ENCODE results near the gene SPRN.
"Not testable (repeated sequence)": the region's sequence is repeated elsewhere in the genome, so short reads cannot be mapped to it uniquely, and the experiment has no call there.

DNA sequence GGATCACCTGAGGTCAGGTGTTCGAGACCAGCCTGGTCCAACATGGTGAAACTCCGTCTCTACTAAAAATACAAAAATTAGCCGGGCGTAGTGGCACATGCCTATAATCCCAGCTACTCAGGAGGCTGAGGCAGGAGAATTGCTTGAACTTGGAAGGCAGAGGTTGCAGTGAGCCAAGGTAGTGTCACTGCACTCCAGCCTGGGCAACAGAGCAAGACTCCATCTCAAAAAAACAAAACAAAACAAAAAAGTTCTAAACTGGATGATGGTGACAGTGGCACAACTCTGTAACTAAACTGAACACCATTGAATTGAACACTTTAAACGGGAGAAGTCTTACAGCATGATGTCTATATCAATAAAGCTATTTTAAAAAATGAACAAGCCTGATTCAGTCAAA lies 48.2 kb downstream of the SPRN start:
- TF ChIP-seq, protein P1, sequence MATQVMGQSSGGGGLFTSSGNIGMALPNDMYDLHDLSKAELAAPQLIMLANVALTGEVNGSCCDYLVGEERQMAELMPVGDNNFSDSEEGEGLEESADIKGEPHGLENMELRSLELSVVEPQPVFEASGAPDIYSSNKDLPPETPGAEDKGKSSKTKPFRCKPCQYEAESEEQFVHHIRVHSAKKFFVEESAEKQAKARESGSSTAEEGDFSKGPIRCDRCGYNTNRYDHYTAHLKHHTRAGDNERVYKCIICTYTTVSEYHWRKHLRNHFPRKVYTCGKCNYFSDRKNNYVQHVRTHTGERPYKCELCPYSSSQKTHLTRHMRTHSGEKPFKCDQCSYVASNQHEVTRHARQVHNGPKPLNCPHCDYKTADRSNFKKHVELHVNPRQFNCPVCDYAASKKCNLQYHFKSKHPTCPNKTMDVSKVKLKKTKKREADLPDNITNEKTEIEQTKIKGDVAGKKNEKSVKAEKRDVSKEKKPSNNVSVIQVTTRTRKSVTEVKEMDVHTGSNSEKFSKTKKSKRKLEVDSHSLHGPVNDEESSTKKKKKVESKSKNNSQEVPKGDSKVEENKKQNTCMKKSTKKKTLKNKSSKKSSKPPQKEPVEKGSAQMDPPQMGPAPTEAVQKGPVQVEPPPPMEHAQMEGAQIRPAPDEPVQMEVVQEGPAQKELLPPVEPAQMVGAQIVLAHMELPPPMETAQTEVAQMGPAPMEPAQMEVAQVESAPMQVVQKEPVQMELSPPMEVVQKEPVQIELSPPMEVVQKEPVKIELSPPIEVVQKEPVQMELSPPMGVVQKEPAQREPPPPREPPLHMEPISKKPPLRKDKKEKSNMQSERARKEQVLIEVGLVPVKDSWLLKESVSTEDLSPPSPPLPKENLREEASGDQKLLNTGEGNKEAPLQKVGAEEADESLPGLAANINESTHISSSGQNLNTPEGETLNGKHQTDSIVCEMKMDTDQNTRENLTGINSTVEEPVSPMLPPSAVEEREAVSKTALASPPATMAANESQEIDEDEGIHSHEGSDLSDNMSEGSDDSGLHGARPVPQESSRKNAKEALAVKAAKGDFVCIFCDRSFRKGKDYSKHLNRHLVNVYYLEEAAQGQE (IDR thresholded peaks at IDR 0.05; ENCODE audit: insufficient replicate concordance, low read depth): not testable (repeated sequence)
- TF ChIP-seq, protein P2, sequence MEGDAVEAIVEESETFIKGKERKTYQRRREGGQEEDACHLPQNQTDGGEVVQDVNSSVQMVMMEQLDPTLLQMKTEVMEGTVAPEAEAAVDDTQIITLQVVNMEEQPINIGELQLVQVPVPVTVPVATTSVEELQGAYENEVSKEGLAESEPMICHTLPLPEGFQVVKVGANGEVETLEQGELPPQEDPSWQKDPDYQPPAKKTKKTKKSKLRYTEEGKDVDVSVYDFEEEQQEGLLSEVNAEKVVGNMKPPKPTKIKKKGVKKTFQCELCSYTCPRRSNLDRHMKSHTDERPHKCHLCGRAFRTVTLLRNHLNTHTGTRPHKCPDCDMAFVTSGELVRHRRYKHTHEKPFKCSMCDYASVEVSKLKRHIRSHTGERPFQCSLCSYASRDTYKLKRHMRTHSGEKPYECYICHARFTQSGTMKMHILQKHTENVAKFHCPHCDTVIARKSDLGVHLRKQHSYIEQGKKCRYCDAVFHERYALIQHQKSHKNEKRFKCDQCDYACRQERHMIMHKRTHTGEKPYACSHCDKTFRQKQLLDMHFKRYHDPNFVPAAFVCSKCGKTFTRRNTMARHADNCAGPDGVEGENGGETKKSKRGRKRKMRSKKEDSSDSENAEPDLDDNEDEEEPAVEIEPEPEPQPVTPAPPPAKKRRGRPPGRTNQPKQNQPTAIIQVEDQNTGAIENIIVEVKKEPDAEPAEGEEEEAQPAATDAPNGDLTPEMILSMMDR (IDR thresholded peaks at IDR 0.05; ENCODE audit: insufficient read depth, low read length): not testable (repeated sequence)
- TF ChIP-seq POLR2AphosphoS5 (IDR thresholded peaks at IDR 0.05; ENCODE audit: low read depth): not testable (repeated sequence)
